Transverse colon (tissue), 4 donors: ENCODE results near the gene PLAGL1. TPM values are rescaled to one million over a fixed set of nuclear protein-coding genes. Genes with fewer than 3 reads are reported as not detected.

Experiments
- DNase-seq: peaks from one replicate; pipeline ENCODE4 v3.0.0-alpha.2; 2019
- H3K27ac ChIP-seq, 4 donors: fragments of 200-600 bp; sonication (generic); 2 replicates each; pipeline ENCODE4 v1.5.1; 2016 to 2018; ENCODE audit warnings: inconsistent platforms in 4 of 4
- H3K27me3 ChIP-seq: fragments of 200-600 bp; sonication (generic); 2 replicates; pipeline ENCODE4 v1.5.1; 2017; ENCODE audit warnings: inconsistent platforms
- H3K36me3 ChIP-seq, 4 donors: fragments of 200-600 bp; sonication (generic); 2 replicates each; pipeline ENCODE4 v1.5.1; 2017 to 2019; ENCODE audit warnings: inconsistent platforms in 4 of 4
- H3K4me1 ChIP-seq, 4 donors: fragments of 200-600 bp; sonication (generic); 2 replicates each; pipeline ENCODE4 v1.5.1; 2017 to 2020; ENCODE audit warnings: inconsistent platforms in 4 of 4
- H3K4me3 ChIP-seq, 4 donors: fragments of 200-600 bp; sonication (generic); 1 replicate in 1 of 4; 2 replicates in 3 of 4; pipeline versions ENCODE4 v1.5.1 to v1.6.1; 2017 to 2019; ENCODE audit warnings: inconsistent platforms in 4 of 4
- H3K9me3 ChIP-seq, 2 donors: fragments of 200-600 bp; sonication (generic); 2 replicates each; pipeline ENCODE4 v1.5.1; 2017 to 2019; ENCODE audit warnings: inconsistent platforms in 2 of 2
- CTCF ChIP-seq, 5 experiments: fragments of 200-600 bp in 3 of 5; fragments of 450-650 bp in 2 of 5; sonication (generic) in 3 of 5; IDR thresholded peaks; 1 replicate in 2 of 5; 2 replicates in 3 of 5; pipeline ENCODE4 v1.5.1; 2016 to 2017; ENCODE audit warnings: antibody characterized with exemption in 5 of 5, inconsistent platforms in 3 of 5, mild to moderate bottlenecking in 2 of 5, moderate library complexity in 1 of 5
- EP300 ChIP-seq: sonication (generic); formaldehyde crosslinking; IDR thresholded peaks from one replicate; pipeline ENCODE4 v1.6.1; 2017; ENCODE audit warnings: antibody characterized with exemption, low read depth
- POLR2A ChIP-seq: fragments of 450-650 bp; IDR thresholded peaks from one replicate; pipeline ENCODE4 v1.6.1; 2016; ENCODE audit warnings: antibody characterized with exemption, mild to moderate bottlenecking, moderate library complexity
- POLR2AphosphoS5 ChIP-seq, 3 donors: sonication (generic); formaldehyde crosslinking; IDR thresholded peaks; one replicate each; pipeline ENCODE4 v1.6.1; 2016; ENCODE audit warnings: antibody characterized with exemption in 3 of 3
- WGBS, 2 donors: methylation state at CpG; one replicate each; pipeline ENCODE4 v1.1.5; 2018; ENCODE audit warnings: low coverage in 1 of 2; 5-methylcytosine and 5-hydroxymethylcytosine counted together
- in situ Hi-C, 4 donors: fragments of 200-750 bp; cut with MboI; loops; one replicate each; pipeline versions ENCODE4 v1.15.0 to v1.15.1; 2017; ENCODE audit warnings: low sequenced_read_pairs in 3 of 4, low pct_ligation_motif_present in 1 of 4, low pct_unique_long_range_greater_than_20kb in 1 of 4
- intact Hi-C: fragments of 100-400 bp; cut with DNase I; formaldehyde crosslinking; loops from one replicate; pipeline ENCODE4 v1.15.1; 2023; ENCODE audit warnings: low total_unique reads
- total RNA-seq, 4 donors: library from RNA; depleted of rRNA; stranded (reverse); fragments of >200 nt; gene quantifications; one replicate each; pipeline ENCODE4 v1.1.0, GENCODE V29; 2016

Gene PLAGL1
- total RNA-seq, 4 donors from 2014 or later: 45.3 to 133 (median 50.4) TPM

GRCh38 chr6:143974089-143974488 lies 34.0 kb downstream of the PLAGL1 start:
- no peaks in the 10 kb centered on the region for H3K9me3 ChIP-seq
- H3K27ac ChIP-seq: no peak overlapping the region
- no peaks in the 10 kb centered on the region for H3K27me3 ChIP-seq
- no peak for DNase-seq
- H3K36me3 ChIP-seq: no peaks in the 10 kb centered on the region
- no peak overlapping the region for H3K4me3 ChIP-seq
- H3K4me1 ChIP-seq: peaks cover 0 to 7% (median 0%) of the 10 kb centered on the region in 4 donors
- in situ Hi-C loops (no loop called here), intact Hi-C loops (no loop called here)
- 83 to 84% methylated on average over 3 to 8 of the region's 8 CpGs for WGBS, 2 donors
- no peak for TF ChIP-seq POLR2A
- no peak for TF ChIP-seq EP300
- no peak for TF ChIP-seq POLR2AphosphoS5 (IDR thresholded peaks at IDR 0.05)
- TF ChIP-seq CTCF (IDR thresholded peaks at IDR 0.05): no peak

- in situ Hi-C loops: no loop called here
- DNase-seq: no peak
- WGBS, 2 donors: 76 to 82% methylated on average over 10 to 13 of the region's 13 CpGs
Observed at GRCh38 chr6:143973097-143973966, 34.7 kb downstream of the PLAGL1 start.

GRCh38 chr6:143971482-143972205 lies 36.4 kb downstream of the PLAGL1 start:
- no peaks in the 10 kb centered on the region for H3K36me3 ChIP-seq
- no peak for DNase-seq
- in situ Hi-C loops (no loop called here), intact Hi-C loops (no loop called here)
- H3K4me3 ChIP-seq: no peak overlapping the region
- H3K4me1 ChIP-seq: peaks cover 0 to 7% (median 0%) of the 10 kb centered on the region in 4 donors
- H3K27me3 ChIP-seq: no peaks in the 10 kb centered on the region
- TF ChIP-seq POLR2A (no peak), EP300 (no peak), POLR2AphosphoS5 (IDR thresholded peaks at IDR 0.05) (no peak), CTCF (IDR thresholded peaks at IDR 0.05) (no peak)
- H3K9me3 ChIP-seq: no peaks in the 10 kb centered on the region
- WGBS, 2 donors: 78 to 84% methylated on average over 4 of the region's 4 CpGs
- H3K27ac ChIP-seq: no peak overlapping the region

More at GRCh38 chr6:143973097-143973966, 34.7 kb downstream of the PLAGL1 start:
- H3K4me1 ChIP-seq: peaks cover 0 to 7% (median 0%) of the 10 kb centered on the region in 4 donors
- no peaks in the 10 kb centered on the region for H3K27me3 ChIP-seq
- intact Hi-C loops: no loop called here
- no peaks in the 10 kb centered on the region for H3K36me3 ChIP-seq
- H3K27ac ChIP-seq: no peak overlapping the region
- TF ChIP-seq POLR2AphosphoS5 (IDR thresholded peaks at IDR 0.05): no peak
- no peak for TF ChIP-seq POLR2A
- no peak for TF ChIP-seq EP300
- TF ChIP-seq CTCF (IDR thresholded peaks at IDR 0.05): no peak
- no peak overlapping the region for H3K4me3 ChIP-seq
- H3K9me3 ChIP-seq: no peaks in the 10 kb centered on the region

- in situ Hi-C loops (no loop called here), intact Hi-C loops (no loop called here)
- TF ChIP-seq POLR2A (no peak), POLR2AphosphoS5 (IDR thresholded peaks at IDR 0.05) (no peak), CTCF (IDR thresholded peaks at IDR 0.05) (no peak), EP300 (no peak)
- WGBS, 2 donors: 78 to 79% methylated on average over 6 of the region's 6 CpGs
- no peaks in the 10 kb centered on the region for H3K9me3 ChIP-seq
- no peak overlapping the region for H3K4me3 ChIP-seq
- no peaks in the 10 kb centered on the region for H3K27me3 ChIP-seq
- no peak for DNase-seq
- peaks cover 0 to 7% (median 0%) of the 10 kb centered on the region in 4 donors for H3K4me1 ChIP-seq
- no peak overlapping the region for H3K27ac ChIP-seq
- no peaks in the 10 kb centered on the region for H3K36me3 ChIP-seq
Observed at GRCh38 chr6:143970456-143971218, 37.4 kb downstream of the PLAGL1 start.
